ENCODE data around the gene GUCA2A.

- TF ChIP-seq CTCF (conservative IDR thresholded peaks at IDR 0.05) (no peak), EZH2 (IDR thresholded peaks at IDR 0.05; ENCODE audit: low read depth) (no peak)
These were observed 12.4 kb downstream of the GUCA2A start for GRCh38 chr1:42152119-42152518.

All from PC-9 (cell line).